ENCODE data around the gene SALL3. TPM values are rescaled to one million over a fixed set of nuclear protein-coding genes. Genes with fewer than 3 reads are reported as not detected.

Gene SALL3
- total RNA-seq, 1 donor from 2014 or later: 0.36 TPM

- Histone ChIP-seq H3K4me3 (no peak overlapping the region), H3K36me3 (no peaks in the 10 kb centered on the region), H3K27me3 (ENCODE audit: low read depth) (peaks cover 61% of the 10 kb centered on the region), H3K27ac (replicated peaks) (no peak overlapping the region), H3K4me1 (no peaks in the 10 kb centered on the region), H3K9me3 (replicated peaks) (peaks cover 5% of the 10 kb centered on the region)
- intact Hi-C loops (cut with micrococcal nuclease): no loop called here
- DNase-seq: no peak
- no peak for TF ChIP-seq CTCF (IDR thresholded peaks at IDR 0.05; ENCODE audit: borderline replicate concordance)
Observed at GRCh38 chr18:78965917-78966792, 13.5 kb upstream of the SALL3 start.

- H3K9me3 ChIP-seq (replicated peaks): peaks cover 5% of the 10 kb centered on the region
- no peak for DNase-seq
- H3K4me1 ChIP-seq: no peaks in the 10 kb centered on the region
- H3K27ac ChIP-seq (replicated peaks): no peak overlapping the region
- intact Hi-C loops (cut with micrococcal nuclease): no loop called here
- no peaks in the 10 kb centered on the region for H3K36me3 ChIP-seq
- peaks cover 67% of the 10 kb centered on the region for H3K27me3 ChIP-seq (ENCODE audit: low read depth)
- no peak for TF ChIP-seq CTCF (IDR thresholded peaks at IDR 0.05; ENCODE audit: borderline replicate concordance)
- no peak overlapping the region for H3K4me3 ChIP-seq
Observed at GRCh38 chr18:78966793-78967106, 12.9 kb upstream of the SALL3 start.

GRCh38 chr18:78967692-78968091 lies 11.9 kb upstream of the SALL3 start:
- Histone ChIP-seq H3K27me3 (ENCODE audit: low read depth) (peaks cover 76% of the 10 kb centered on the region), H3K27ac (replicated peaks) (no peak overlapping the region), H3K4me3 (no peak overlapping the region), H3K36me3 (no peaks in the 10 kb centered on the region), H3K9me3 (replicated peaks) (peaks cover 5% of the 10 kb centered on the region), H3K4me1 (peaks cover 2% of the 10 kb centered on the region)
- TF ChIP-seq CTCF (IDR thresholded peaks at IDR 0.05; ENCODE audit: borderline replicate concordance): no peak
- no peak for DNase-seq
- intact Hi-C loops (cut with micrococcal nuclease): no loop called here

GRCh38 chr18:78969574-78970315 lies 9.9 kb upstream of the SALL3 start:
- peaks cover 97% of the 10 kb centered on the region for H3K27me3 ChIP-seq (ENCODE audit: low read depth)
- H3K27ac ChIP-seq (replicated peaks): no peak overlapping the region
- peaks cover 20% of the 10 kb centered on the region for H3K4me1 ChIP-seq
- no peak overlapping the region for H3K4me3 ChIP-seq
- H3K36me3 ChIP-seq: no peaks in the 10 kb centered on the region
- intact Hi-C loops (cut with micrococcal nuclease): no loop called here
- H3K9me3 ChIP-seq (replicated peaks): no peaks in the 10 kb centered on the region
- DNase-seq: no peak
- no peak for TF ChIP-seq CTCF (IDR thresholded peaks at IDR 0.05; ENCODE audit: borderline replicate concordance)

GRCh38 chr18:78970774-78971333 lies 8.8 kb upstream of the SALL3 start:
- H3K27ac ChIP-seq (replicated peaks): no peak overlapping the region
- intact Hi-C loops (cut with micrococcal nuclease): no loop called here
- peaks cover 20% of the 10 kb centered on the region for H3K4me1 ChIP-seq
- no peak for DNase-seq
- H3K27me3 ChIP-seq (ENCODE audit: low read depth): peaks cover 100% of the 10 kb centered on the region
- H3K4me3 ChIP-seq: no peak overlapping the region
- H3K9me3 ChIP-seq (replicated peaks): no peaks in the 10 kb centered on the region
- no peak for TF ChIP-seq CTCF (IDR thresholded peaks at IDR 0.05; ENCODE audit: borderline replicate concordance)
- H3K36me3 ChIP-seq: no peaks in the 10 kb centered on the region

Data from left ventricle myocardium inferior (tissue), 1 donor.